SKM-1 (cell line): ENCODE measurements around the gene PSME1.

Experiments used
- DNase-seq: peaks from one replicate; lab custom pipeline; 2025; ENCODE audit not compliant: unreplicated experiment; lab: John Stamatoyannopoulos, UW

Gene PSME1

DNA sequence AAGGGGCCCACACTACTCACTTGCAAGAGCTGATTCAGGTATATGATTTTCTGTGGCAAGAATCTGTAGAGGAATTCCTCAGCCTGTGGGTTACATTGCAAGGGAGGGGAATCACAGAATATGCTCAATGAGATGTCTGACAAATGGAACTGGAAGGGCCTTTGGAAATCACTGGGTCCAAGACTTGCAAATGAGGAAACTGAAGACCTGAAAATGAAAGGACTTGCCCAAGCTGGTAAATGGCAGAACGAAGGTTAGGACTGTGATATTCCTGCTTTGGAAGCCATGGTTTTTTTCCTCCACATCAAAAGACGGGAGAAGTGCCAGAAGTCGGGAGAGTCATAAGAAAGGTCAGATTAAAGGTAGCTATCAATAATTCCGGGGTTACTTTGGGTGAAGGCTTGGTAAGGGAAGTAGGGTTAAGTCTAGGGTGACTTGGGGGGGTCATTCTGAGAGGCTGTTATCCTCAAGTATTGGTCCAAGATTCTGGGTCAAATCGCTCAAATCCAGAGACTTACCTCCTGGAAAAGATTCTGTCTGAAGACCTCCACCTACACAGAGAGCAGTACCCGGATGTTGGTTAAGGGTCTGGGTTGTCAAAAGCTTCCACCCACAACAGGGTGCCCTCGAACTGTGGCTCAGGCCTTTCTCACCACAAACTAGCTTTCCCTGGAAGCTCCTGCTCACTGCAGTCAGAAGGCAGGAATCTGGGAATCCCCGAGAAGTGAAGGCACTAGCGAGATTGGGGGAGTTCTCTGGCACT is 9.9 kb downstream of the PSME1 start:
- no peak for DNase-seq

- peak; percentile 58 for DNase-seq
Observed at GRCh38 chr14:24146453-24146977, 10.5 kb downstream of the PSME1 start, which contains the start of gene PSME2. PSME2 (minus strand) TSS chr14:24146610; CDS start chr14:24146581, 29 bp downstream.

DNA sequence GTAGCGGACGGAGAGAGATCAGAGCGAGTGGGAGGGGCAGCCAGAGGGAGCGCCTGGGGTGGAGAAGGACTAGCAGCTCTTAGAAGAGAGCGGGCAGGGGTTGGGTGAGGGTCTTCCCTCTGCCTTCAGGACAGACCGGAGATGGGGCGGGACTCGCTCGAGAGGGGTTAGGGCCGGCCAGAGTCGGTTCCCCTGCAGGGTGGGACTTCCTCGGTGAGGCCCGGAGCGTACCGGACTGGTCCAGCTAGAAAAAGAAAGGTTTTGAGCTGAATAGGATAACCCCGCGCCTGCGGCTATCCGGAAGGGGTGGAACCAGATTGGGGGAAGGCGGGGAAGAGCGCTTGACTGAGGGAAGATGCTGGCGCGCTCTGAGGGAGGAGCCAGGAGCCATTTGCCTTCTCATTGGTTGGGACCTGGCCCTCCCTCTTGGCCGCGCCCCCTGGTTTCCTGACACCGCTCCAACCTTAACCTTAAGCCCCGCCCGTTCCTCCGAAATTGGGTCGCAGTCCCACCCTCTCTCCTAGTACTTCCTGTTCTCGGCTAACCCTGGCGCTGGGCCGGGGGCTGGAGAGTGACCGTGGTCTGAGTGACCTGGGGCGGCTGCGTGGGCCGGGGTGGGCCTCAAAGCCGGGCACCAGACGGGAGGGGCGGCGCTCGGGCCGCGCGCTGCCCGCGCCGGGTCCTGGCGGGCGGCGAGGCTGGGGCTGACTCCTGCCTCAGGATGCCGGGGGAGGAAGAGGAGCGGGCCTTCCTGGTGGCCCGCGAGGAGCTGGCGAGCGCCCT is 11.2 kb downstream of the PSME1 start, which contains the start of gene RNF31:
Gene RNF31 (plus strand): TSS at position 521 of the 783 bp plus-strand sequence. CDS start 201 bp downstream, at position 722.
- peak; percentile 92 for DNase-seq

DNA sequence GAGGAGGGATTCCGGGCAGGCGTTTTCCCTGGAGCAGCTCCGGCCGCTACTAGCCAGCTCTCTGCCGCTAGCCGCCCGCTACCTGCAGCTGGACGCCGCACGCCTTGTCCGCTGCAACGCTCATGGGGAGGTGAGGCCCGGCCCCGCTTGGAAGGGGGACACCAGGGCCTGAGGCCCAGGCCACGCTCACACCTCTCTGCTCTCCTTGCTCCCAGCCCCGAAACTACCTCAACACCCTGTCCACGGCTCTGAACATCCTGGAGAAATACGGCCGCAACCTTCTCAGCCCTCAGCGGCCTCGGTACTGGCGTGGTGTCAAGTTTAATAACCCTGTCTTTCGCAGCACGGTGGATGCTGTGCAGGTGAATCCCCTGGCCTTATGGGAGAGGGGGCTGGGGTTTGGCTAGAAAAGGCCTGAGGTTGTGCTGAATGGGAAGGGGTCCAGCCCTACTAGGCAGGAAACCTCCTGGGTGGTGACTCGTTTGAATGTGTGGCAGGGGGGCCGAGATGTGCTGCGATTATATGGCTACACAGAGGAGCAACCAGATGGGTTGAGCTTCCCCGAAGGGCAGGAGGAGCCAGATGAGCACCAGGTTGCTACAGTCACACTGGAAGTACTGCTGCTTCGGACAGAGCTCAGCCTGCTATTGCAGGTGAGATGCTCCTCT is 11.9 kb downstream of the PSME1 start:
- no peak for DNase-seq

- DNase-seq, result no peak
Observed at GRCh38 chr14:24149302-24149969, 13.4 kb downstream of the PSME1 start.

DNA sequence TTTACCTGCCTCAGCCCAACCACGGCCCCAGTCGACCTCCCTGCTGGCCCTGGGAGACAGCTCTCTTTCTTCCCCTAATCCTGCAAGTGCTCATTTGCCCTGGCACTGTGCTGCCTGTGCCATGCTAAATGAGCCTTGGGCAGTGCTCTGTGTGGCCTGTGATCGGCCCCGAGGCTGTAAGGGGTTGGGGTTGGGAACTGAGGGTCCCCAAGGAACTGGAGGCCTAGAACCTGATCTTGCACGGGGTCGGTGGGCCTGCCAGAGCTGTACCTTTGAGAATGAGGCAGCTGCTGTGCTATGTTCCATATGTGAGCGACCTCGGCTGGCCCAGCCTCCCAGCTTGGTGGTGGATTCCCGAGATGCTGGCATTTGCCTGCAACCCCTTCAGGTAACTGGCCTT is 14.1 kb downstream of the PSME1 start:
- DNase-seq, result no peak

DNA sequence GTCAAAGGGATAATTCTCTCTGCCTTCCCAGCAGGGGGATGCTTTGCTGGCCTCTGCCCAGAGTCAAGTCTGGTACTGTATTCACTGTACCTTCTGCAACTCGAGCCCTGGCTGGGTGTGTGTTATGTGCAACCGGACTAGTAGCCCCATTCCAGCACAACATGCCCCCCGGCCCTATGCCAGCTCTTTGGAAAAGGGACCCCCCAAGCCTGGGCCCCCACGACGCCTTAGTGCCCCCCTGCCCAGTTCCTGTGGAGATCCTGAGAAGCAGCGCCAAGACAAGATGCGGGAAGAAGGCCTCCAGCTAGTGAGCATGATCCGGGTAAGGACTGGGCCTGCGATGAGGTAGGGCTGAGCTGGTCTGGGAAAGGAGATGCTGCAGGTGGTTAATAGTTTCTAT is 14.6 kb downstream of the PSME1 start:
- DNase-seq, result no peak

DNA sequence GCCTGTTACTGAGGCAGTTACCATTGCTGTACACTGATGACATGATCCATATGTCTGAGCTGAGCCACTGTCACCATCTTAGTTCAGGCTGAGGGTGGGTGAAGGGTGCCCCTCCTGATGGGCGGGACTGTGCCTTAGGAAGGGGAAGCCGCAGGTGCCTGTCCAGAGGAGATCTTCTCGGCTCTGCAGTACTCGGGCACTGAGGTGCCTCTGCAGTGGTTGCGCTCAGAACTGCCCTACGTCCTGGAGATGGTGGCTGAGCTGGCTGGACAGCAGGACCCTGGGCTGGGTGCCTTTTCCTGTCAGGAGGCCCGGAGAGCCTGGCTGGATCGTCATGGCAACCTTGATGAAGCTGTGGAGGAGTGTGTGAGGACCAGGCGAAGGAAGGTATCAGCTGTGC is 15.0 kb downstream of the PSME1 start:
- DNase-seq, result no peak

DNA sequence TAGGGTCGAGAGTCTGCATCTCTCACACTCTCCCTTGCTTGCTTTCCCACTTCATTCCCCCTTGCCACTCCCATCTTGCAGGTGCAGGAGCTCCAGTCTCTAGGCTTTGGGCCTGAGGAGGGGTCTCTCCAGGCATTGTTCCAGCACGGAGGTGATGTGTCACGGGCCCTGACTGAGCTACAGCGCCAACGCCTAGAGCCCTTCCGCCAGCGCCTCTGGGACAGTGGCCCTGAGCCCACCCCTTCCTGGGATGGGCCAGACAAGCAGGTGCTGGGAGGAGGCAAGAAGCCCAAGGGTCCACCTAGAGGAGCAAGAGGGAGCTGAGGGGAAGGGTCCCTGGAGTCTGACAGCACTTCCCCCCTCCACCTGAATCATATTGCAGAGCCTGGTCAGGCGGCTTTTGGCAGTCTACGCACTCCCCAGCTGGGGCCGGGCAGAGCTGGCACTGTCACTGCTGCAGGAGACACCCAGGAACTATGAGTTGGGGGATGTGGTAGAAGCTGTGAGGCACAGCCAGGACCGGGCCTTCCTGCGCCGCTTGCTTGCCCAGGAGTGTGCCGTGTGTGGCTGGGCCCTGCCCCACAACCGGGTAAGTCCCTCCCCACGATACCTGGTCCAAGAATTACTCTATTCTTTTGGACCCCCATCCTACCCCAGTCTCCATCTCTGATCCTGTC is 15.5 kb downstream of the PSME1 start:
- DNase-seq, result no peak

- DNase-seq, result no peak
Observed at GRCh38 chr14:24155100-24155499, 19.1 kb downstream of the PSME1 start.

DNA sequence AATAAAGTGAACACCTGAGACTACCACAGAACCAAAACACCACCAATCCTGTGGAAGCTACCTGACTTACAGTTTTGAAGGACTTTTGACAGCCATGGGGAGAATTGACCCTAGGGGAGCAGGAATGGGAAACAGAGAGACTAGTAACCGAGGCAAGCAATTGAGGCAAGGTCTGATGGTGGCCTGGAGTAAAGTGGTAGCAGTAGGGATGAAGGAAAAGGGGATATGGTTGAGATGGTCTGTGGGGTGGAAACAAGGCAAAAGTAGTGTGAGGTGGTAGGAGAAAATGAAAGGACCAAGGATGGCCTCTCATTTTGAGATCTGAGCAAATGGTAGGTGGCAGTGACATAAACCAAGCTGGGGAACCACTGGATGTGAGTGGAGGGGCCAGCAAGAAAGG is 20.8 kb downstream of the PSME1 start:
- no peak for DNase-seq

- no peak for DNase-seq
Observed at GRCh38 chr14:24157331-24157730, 21.3 kb downstream of the PSME1 start.

GRCh38 chr14:24159777-24160498 is 23.9 kb downstream of the PSME1 start:
- no peak for DNase-seq

DNA sequence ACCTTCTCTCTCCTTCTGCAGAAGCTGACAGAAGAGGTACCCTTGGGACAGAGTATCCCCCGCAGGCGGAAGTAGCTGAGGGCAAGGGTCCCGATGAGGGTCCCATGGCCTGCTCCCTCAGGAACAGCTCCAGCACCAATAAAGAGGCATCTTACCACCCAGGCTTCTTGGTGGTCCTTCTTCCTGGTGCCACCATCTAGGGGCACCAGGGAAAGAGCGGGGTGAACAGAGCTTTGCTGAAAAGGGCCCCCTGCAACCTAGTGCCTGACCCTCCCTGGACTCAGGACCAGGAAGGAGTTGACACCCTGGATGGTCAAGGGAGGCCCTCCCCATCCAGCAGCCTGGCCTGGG is 24.5 kb downstream of the PSME1 start:
- no peak for DNase-seq

GRCh38 chr14:24160850-24161804 is 25.1 kb downstream of the PSME1 start, which contains the start of gene IRF9:
IRF9 (plus strand) TSS chr14:24161265; CDS start chr14:24162145, 880 bp downstream.
- DNase-seq, result peak; percentile 67

GRCh38 chr14:24162093-24162492 is 26.1 kb downstream of the PSME1 start:
- no peak for DNase-seq

GRCh38 chr14:24164518-24164991 is 28.6 kb downstream of the PSME1 start:
- DNase-seq, result no peak

- no peak for DNase-seq
Observed at GRCh38 chr14:24165785-24166184, 29.8 kb downstream of the PSME1 start.
